Stomach (tissue), 9 donors: Measurements from ENCODE around the gene ECPAS. TPM values are rescaled to one million over a fixed set of nuclear protein-coding genes. Genes with fewer than 3 reads are reported as not detected.
"Not testable (repeated sequence)": the region's sequence is repeated elsewhere in the genome, so short reads cannot be mapped to it uniquely, and the experiment has no call there.

Experiments
- DNase-seq, 2 donors: peaks; one replicate each; pipeline versions ENCODE4 v3.0.0 to v3.0.0-alpha.2; 2013 to 2019
- H3K27ac ChIP-seq, 5 donors: fragments of 200-600 bp in 4 of 5; sonication (generic) in 4 of 5; one replicate each; pipeline ENCODE4 v1.5.1; 2013 to 2019; ENCODE audit warnings: mild to moderate bottlenecking in 1 of 5, moderate library complexity in 1 of 5
- H3K27me3 ChIP-seq, 3 donors: fragments of 200-600 bp; sonication (generic); one replicate each; pipeline ENCODE4 v1.5.1; 2017 to 2019; ENCODE audit warnings: mixed run types in 1 of 3
- H3K36me3 ChIP-seq, 4 donors: fragments of 200-600 bp; sonication (generic); 1 replicate in 3 of 4; 2 replicates in 1 of 4; pipeline ENCODE4 v1.5.1; 2016 to 2019
- H3K4me1 ChIP-seq, 4 donors: fragments of 200-600 bp; sonication (generic); one replicate each; pipeline ENCODE4 v1.5.1; 2016 to 2019
- H3K4me3 ChIP-seq, 4 donors: fragments of 200-600 bp; sonication (generic) in 3 of 4; one replicate each; pipeline ENCODE4 v1.5.1; 2016 to 2019; ENCODE audit warnings: mild to moderate bottlenecking in 1 of 4
- H3K9me3 ChIP-seq, 4 donors: fragments of 200-600 bp; sonication (generic); one replicate each; pipeline ENCODE4 v1.5.1; 2016 to 2019
- CTCF ChIP-seq, 7 experiments: fragments of 450-650 bp in 4 of 7; fragments of 200-600 bp in 3 of 7; sonication (generic) in 3 of 7; IDR thresholded peaks; one replicate each; pipeline ENCODE4 v1.5.1; 2016 to 2019; ENCODE audit warnings: antibody characterized with exemption in 7 of 7, control low read depth in 2 of 7, mild to moderate bottlenecking in 1 of 7
- EP300 ChIP-seq: sonication (generic); formaldehyde crosslinking; IDR thresholded peaks from one replicate; pipeline ENCODE4 v1.6.1; 2017; ENCODE audit warnings: antibody characterized with exemption
- POLR2A ChIP-seq, 4 donors: fragments of 450-650 bp; IDR thresholded peaks; one replicate each; pipeline ENCODE4 v1.6.1; 2016; ENCODE audit warnings: antibody characterized with exemption in 4 of 4, control low read depth in 2 of 4, mild to moderate bottlenecking in 1 of 4, moderate library complexity in 1 of 4
- POLR2AphosphoS5 ChIP-seq, 3 donors: sonication (generic); formaldehyde crosslinking; IDR thresholded peaks; one replicate each; pipeline ENCODE4 v1.6.1; 2016; ENCODE audit warnings: antibody characterized with exemption in 3 of 3
- WGBS, 5 donors: extraction: QIAGEN DNeasy Blood & Tissue Kit in 3 of 5; methylation state at CpG; one replicate each; pipeline versions ENCODE4 v1.1.5 to v1.1.7; 2013 to 2018; 5-methylcytosine and 5-hydroxymethylcytosine counted together
- intact Hi-C: fragments of 100-400 bp; cut with DNase I; formaldehyde crosslinking; loops from one replicate; pipeline ENCODE4 v1.15.1; 2023; ENCODE audit warnings: low total_unique reads
- polyA plus RNA-seq, 3 donors: library from polyadenylated mRNA; stranded (reverse); fragments of 200-250 nt; gene quantifications; one replicate each; pipeline ENCODE4 v1.2.3, GENCODE V29; 2013
- total RNA-seq, 5 donors: library from RNA; depleted of rRNA; stranded (reverse); fragments of >200 nt; gene quantifications; one replicate each; pipeline versions ENCODE4 v1.1.0 to v1.2.3, GENCODE V29; 2014 to 2016
- donor health status: healthy with polysubstance abuse.
- donor health status: Bipolar disorder and iron deficiency.
- donor health status: healthy.

Gene ECPAS
- total and polyA plus RNA-seq, 8 donors, result 13.6 to 147 (median 51.2) TPM

GRCh38 chr9:111454751-111455150 is 29.4 kb downstream of the ECPAS start:
- Histone ChIP-seq H3K36me3 (peaks cover 0 to 10% (median 8%) of the 10 kb centered on the region in 4 donors), H3K4me3 (no peak overlapping the region), H3K27me3 (no peaks in the 10 kb centered on the region), H3K9me3 (no peaks in the 10 kb centered on the region), H3K27ac (no peak overlapping the region), H3K4me1 (peaks cover 13 to 98% (median 56%) of the 10 kb centered on the region in 4 donors)
- 97 to 98% (median 97%) methylated on average over 5 of the region's 5 CpGs for WGBS, 5 donors
- intact Hi-C loops, result no loop called here
- TF ChIP-seq POLR2AphosphoS5 (IDR thresholded peaks at IDR 0.05), result no peak
- no peak for TF ChIP-seq POLR2A (IDR thresholded peaks at IDR 0.05)
- no peak for TF ChIP-seq CTCF (IDR thresholded peaks at IDR 0.05)
- no peak for TF ChIP-seq EP300
- no peak for DNase-seq

DNA sequence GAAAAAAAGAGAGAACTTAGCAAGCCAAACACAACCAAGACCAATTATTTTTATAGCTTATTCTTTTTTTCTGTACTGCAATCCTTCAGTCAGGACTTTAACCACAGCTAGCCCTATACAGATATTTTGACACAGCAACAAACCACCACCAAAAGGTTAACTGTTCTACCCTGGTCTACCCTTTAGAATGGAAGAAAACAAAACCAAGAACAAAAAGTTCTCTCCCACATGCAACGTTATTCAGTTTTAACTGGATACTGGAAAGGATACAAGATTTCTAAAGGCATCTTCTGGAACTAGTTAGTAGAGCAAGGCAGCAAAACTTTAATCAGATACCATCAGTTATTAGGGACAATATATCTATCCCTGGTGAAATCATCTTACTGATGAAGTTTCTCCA is 32.6 kb downstream of the ECPAS start:
- no peak for DNase-seq
- Histone ChIP-seq H3K4me1 (peaks cover 1 to 85% (median 42%) of the 10 kb centered on the region in 4 donors), H3K9me3 (no peaks in the 10 kb centered on the region), H3K36me3 (peaks cover under 1 to 22% (median 15%) of the 10 kb centered on the region in 4 donors), H3K27me3 (no peaks in the 10 kb centered on the region), H3K27ac (no peak overlapping the region), H3K4me3 (no peak overlapping the region)
- TF ChIP-seq POLR2AphosphoS5 (IDR thresholded peaks at IDR 0.05) (no peak), EP300 (no peak), CTCF (IDR thresholded peaks at IDR 0.05) (no peak), POLR2A (IDR thresholded peaks at IDR 0.05) (no peak)
- WGBS, 5 donors, result 14 to 56% (median 27%) methylated on average over 1 of the region's 1 CpG
- intact Hi-C loops, result no loop called here

DNA sequence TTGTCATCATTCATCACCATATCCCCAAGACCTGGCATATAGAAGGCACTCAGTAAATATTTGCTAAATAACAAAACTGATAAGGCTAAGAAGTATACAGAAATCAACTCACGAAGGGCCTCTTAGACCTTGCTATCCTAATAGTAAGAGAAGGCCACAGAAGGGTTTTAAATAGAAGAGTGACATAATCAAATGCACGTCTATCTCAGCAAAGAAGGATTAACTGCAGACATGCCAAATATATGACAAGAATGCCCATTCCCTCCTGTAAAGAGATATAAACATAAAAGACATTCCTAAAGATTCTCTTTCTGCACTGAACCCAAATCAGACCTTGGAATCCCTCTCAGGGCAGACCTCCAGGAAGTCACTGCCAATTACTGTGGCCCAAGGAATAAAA is 34.1 kb downstream of the ECPAS start:
- DNase-seq, result no peak
- no peak overlapping the region for H3K4me3 ChIP-seq
- 27 to 56% (median 32%) methylated on average over 2 of the region's 2 CpGs for WGBS, 5 donors
- H3K4me1 ChIP-seq, result peaks cover 0 to 72% (median 31%) of the 10 kb centered on the region in 4 donors
- peaks cover 4 to 36% (median 28%) of the 10 kb centered on the region in 4 donors for H3K36me3 ChIP-seq
- intact Hi-C loops, result no loop called here
- no peak overlapping the region for H3K27ac ChIP-seq
- H3K27me3 ChIP-seq, result no peaks in the 10 kb centered on the region
- TF ChIP-seq CTCF (IDR thresholded peaks at IDR 0.05) (no peak), EP300 (no peak), POLR2A (IDR thresholded peaks at IDR 0.05) (no peak), POLR2AphosphoS5 (IDR thresholded peaks at IDR 0.05) (no peak)
- H3K9me3 ChIP-seq, result no peaks in the 10 kb centered on the region

DNA sequence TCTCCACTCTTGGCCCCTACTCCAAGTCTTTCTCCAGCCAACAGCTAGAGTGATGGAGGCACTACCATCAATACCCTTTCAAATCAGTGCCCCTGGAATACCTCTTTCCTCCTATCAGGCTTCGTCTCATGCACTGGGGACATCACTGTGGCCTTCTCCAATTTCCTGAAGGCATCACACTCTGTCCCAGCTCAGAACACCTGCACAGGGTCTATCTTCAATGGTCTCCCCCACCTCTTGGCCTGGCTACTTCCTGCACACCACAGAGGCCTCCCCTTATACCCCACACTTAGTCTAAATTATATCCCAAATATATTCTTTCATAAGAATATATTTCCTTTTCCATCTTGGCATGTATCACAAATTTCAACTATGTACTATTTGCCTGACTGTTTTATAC is 34.5 kb downstream of the ECPAS start:
- H3K4me3 ChIP-seq, result no peak overlapping the region
- TF ChIP-seq POLR2AphosphoS5 (IDR thresholded peaks at IDR 0.05), result no peak
- no peaks in the 10 kb centered on the region for H3K9me3 ChIP-seq
- peaks cover 0 to 69% (median 29%) of the 10 kb centered on the region in 4 donors for H3K4me1 ChIP-seq
- intact Hi-C loops, result no loop called here
- peaks cover 5 to 41% (median 29%) of the 10 kb centered on the region in 4 donors for H3K36me3 ChIP-seq
- 82 to 100% (median 85%) methylated on average over 1 of the region's 1 CpG for WGBS, 5 donors
- no peak overlapping the region for H3K27ac ChIP-seq
- no peak for DNase-seq
- no peaks in the 10 kb centered on the region for H3K27me3 ChIP-seq

GRCh38 chr9:111445799-111446198 is 38.4 kb downstream of the ECPAS start:
- Histone ChIP-seq H3K4me1 (peaks cover 0 to 30% (median 12%) of the 10 kb centered on the region in 4 donors), H3K36me3 (peaks cover 8 to 72% (median 63%) of the 10 kb centered on the region in 4 donors)
- H3K27me3 ChIP-seq, H3K27ac ChIP-seq, intact Hi-C loops, DNase-seq, H3K4me3 ChIP-seq, H3K9me3 ChIP-seq: not testable (repeated sequence)
- WGBS, 5 donors, result 96 to 100% (median 100%) methylated on average over 1 of the region's 1 CpG
